GM19239 (cell line): ENCODE measurements around the gene AP1M1.

Experiments used
- DNase-seq: peaks from one replicate; pipeline ENCODE4 v3.0.0; 2011; ENCODE audit warnings: low spot score; ENCODE audit not compliant: insufficient read length
- FAIRE-seq: peaks from 2 replicates; lab custom pipeline; 2011; peaks lifted over from hg19 to GRCh38; lab: Jason Lieb, UNC

Gene AP1M1

GRCh38 chr19:16285769-16286498 is 88.2 kb downstream of the AP1M1 start:
- DNase-seq (no peak), FAIRE-seq (no peak)

GRCh38 chr19:16288544-16288943 is 90.8 kb downstream of the AP1M1 start:
- no peak for FAIRE-seq
- DNase-seq, result no peak

GRCh38 chr19:16289594-16289993 is 91.9 kb downstream of the AP1M1 start:
- DNase-seq, result no peak
- FAIRE-seq, result no peak

GRCh38 chr19:16290692-16291091 is 93.0 kb downstream of the AP1M1 start:
- DNase-seq, result no peak
- no peak for FAIRE-seq

GRCh38 chr19:16293118-16294091 is 95.7 kb downstream of the AP1M1 start:
- FAIRE-seq (no peak), DNase-seq (no peak)

- FAIRE-seq (no peak), DNase-seq (no peak)
Observed at GRCh38 chr19:16295057-16295456, 97.3 kb downstream of the AP1M1 start.
